Sigmoid colon (tissue), 4 donors: ENCODE data around the gene ADAMTS7.
"Not testable (repeated sequence)": the region's sequence is repeated elsewhere in the genome, so short reads cannot be mapped to it uniquely, and the experiment has no call there.

Source experiments
- CTCF ChIP-seq, 4 experiments: fragments of 450-650 bp in 3 of 4; fragments of 200-600 bp in 1 of 4; IDR thresholded peaks; one replicate each; pipeline ENCODE4 v1.5.1; 2016 to 2019; ENCODE audit warnings: antibody characterized with exemption in 4 of 4, mild to moderate bottlenecking in 3 of 4, moderate library complexity in 2 of 4
- POLR2A ChIP-seq, 2 donors: fragments of 450-650 bp; IDR thresholded peaks; one replicate each; pipeline ENCODE4 v1.6.1; 2016; ENCODE audit warnings: antibody characterized with exemption in 2 of 2, mild to moderate bottlenecking in 2 of 2, moderate library complexity in 2 of 2
- POLR2AphosphoS5 ChIP-seq, 4 donors: sonication (generic); formaldehyde crosslinking; IDR thresholded peaks; one replicate each; pipeline ENCODE4 v1.6.1; 2017; ENCODE audit warnings: antibody characterized with exemption in 4 of 4

- not testable (repeated sequence) for TF ChIP-seq CTCF, POLR2AphosphoS5, POLR2A (IDR thresholded peaks at IDR 0.05)
These were observed 91.3 kb downstream of the ADAMTS7 start for GRCh38 chr15:78719819-78720450.
